H1 (cell line): ENCODE results near the gene PLXNA4. TPM values are rescaled to one million over a fixed set of nuclear protein-coding genes. Genes with fewer than 3 reads are reported as not detected.

ENCODE experiments used
- CTCF ChIP-seq, 3 experiments: IDR thresholded peaks; 1 replicate in 2 of 3; 2 replicates in 1 of 3; pipeline versions ENCODE4 v1.5.1 to v1.6.1; 2011; ENCODE audit warnings: low read length in 3 of 3, mild to moderate bottlenecking in 3 of 3, inconsistent platforms in 2 of 3, low read depth in 1 of 3, moderate library complexity in 1 of 3; ENCODE audit not compliant: insufficient read depth in 1 of 3; ENCODE audit errors: control extremely low read depth in 1 of 3
- SIRT6 ChIP-seq: IDR thresholded peaks from one replicate; pipeline ENCODE4 v1.7.1; 2012; ENCODE audit warnings: low read length, inconsistent platforms
- polyA plus RNA-seq, 7 experiments: library from polyadenylated mRNA; depleted of rRNA in 3 of 7; stranded (reverse) in 5 of 7; unstranded in 2 of 7; fragments of >200 nt in 5 of 7; fragments of 200-250 nt in 2 of 7; gene quantifications; 1 replicate in 5 of 7; 2 replicates in 1 of 7; 4 replicates in 1 of 7; pipeline versions ENCODE4 v1.2.1 to v1.2.3, GENCODE V29; 2011 to 2013; ENCODE audit warnings: missing spikeins in 2 of 7, mixed read lengths in 2 of 7
- total RNA-seq: library from RNA; stranded (reverse); fragmentation: NEBNext Ultra II Directional; extraction: Animal tissue kit (Norgen Biotek cat#: 25700); gene quantifications from 2 replicates; pipeline ENCODE4 v1.2.1, GENCODE V29; 2021

Gene PLXNA4
- total and polyA plus RNA-seq, 2 of the 8 experiments (the other 6 are each of a cell fraction or from before 2014, with no cell fraction given) = 0.76 to 0.79 TPM

GRCh38 chr7:132503415-132503814 is 72.9 kb downstream of the PLXNA4 start (continued):
- TF ChIP-seq CTCF (IDR thresholded peaks at IDR 0.05; ENCODE audit: control extremely low read depth in 1 of 3, insufficient read depth in 1 of 3, low read depth in 1 of 3, low read length in 3 of 3) (peak; percentile 59 to 65 (median 61)), SIRT6 (no peak)
- TF ChIP-seq, all 59 proteins: peak for 4
